GM12865 (cell line): Measurements from ENCODE around the gene CATSPERZ.
A peak's percentile ranks its signal among the peaks of the same experiment; 100 is the strongest.

Experiments used
- DNase-seq: peaks from one replicate; pipeline ENCODE4 v3.0.0; 2010; ENCODE audit warnings: low read depth
- H3K4me3 ChIP-seq: 2 replicates; pipeline ENCODE4 v1.5.1; 2011; ENCODE audit warnings: mild to moderate bottlenecking, low read depth, low read length, control low read depth
- CTCF ChIP-seq: IDR thresholded peaks from 2 replicates; pipeline ENCODE4 v1.5.1; 2011; ENCODE audit warnings: low read length, control low read depth, low read depth, inconsistent platforms; ENCODE audit not compliant: insufficient read depth; ENCODE audit errors: missing control alignments

CATSPERZ gene

DNA sequence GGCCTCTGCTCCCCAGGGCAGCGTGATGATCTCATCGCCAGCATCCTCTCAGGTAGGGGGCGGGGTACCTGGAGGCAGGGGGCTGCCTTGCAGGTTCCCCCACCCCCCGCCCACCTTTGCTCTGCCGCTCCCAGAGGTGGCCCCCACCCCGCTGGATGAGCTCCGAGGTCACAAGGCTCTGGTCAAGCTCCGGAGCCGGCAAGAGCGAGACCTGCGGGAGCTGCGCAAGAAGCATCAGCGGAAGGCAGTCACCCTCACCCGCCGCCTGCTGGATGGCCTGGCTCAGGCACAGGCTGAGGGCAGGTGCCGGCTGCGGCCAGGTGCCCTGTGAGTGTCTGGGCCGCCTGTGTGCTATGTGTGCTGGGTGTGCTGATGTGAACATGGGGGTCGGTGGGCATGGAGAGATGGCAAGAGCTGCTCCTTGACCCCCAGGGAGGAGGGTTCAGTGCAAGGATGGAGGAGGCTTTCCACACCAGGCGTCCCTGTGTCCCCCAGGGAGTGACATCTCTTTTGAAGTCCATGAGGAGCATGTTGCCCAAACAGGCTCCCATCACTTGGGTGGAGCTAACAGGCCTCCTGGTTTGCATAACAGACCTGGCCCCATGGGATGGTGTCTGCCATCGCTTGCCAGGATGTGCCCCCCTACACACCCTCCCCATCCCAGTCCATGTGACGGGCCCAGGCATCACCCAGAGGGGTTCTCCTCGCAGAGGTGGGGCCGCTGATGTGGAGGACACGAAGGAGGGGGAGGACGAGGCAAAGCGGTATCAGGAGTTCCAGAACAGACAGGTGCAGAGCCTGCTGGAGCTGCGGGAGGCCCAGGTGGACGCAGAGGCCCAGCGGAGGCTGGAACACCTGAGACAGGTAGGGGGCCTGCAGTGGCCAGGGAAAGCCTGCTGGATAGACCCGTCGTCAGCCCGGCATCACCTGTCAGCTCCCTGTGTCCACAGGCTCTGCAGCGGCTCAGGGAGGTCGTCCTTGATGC is 34.7 kb upstream of the CATSPERZ start:
- no peak overlapping the region for H3K4me3 ChIP-seq
- DNase-seq, result no peak
- TF ChIP-seq CTCF, result no peak

DNA sequence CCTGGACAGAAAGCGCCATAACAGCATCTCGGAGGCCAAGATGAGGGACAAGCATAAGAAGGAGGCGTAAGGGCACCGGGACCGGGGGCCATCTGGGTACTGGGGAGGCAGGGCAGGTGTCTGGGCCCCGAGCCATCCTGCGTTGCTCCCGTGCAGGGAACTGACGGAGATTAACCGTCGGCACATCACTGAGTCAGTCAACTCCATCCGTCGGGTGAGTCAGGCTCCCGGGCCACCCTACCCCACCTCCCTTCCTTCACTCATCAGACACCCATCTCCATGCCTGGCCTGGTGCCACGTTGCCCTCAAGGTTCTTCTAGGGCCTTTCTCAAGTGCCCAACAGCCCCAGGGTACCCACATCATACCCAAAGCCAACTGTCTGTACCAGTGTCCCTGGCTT is 33.8 kb upstream of the CATSPERZ start:
- H3K4me3 ChIP-seq, result no peak overlapping the region
- TF ChIP-seq CTCF, result no peak
- DNase-seq, result no peak

DNA sequence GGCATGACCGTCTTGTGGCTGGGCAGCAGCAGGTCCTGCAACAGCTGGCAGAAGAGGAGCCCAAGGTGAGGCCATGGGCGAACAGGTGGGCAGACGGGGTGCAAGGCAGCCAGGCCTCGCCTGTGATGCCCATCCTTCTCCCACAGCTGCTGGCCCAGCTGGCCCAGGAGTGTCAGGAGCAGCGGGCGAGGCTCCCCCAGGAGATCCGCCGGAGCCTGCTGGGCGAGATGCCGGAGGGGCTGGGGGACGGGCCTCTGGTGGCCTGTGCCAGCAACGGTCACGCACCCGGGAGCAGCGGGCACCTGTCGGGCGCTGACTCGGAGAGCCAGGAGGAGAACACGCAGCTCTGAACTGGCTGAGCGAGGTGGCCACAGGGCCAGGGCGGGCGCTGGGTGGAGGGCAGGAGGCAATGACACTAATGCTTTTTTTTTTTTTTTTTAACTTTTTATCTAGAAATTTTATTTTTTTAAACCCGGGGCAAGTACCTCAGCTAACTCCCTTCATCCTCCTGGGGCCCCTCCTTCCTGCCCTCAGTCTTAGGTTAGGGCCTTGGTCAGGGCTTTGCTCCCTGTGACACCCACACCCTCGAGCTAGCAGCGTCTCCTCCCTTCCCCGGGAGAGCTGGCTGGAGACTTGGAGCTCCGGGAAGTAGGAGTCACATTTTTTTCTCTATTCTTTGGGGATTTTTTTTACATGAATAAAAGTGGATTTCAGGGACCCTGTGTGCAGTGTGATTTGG is 32.8 kb upstream of the CATSPERZ start:
- no peak overlapping the region for H3K4me3 ChIP-seq
- no peak for TF ChIP-seq CTCF
- no peak for DNase-seq

DNA sequence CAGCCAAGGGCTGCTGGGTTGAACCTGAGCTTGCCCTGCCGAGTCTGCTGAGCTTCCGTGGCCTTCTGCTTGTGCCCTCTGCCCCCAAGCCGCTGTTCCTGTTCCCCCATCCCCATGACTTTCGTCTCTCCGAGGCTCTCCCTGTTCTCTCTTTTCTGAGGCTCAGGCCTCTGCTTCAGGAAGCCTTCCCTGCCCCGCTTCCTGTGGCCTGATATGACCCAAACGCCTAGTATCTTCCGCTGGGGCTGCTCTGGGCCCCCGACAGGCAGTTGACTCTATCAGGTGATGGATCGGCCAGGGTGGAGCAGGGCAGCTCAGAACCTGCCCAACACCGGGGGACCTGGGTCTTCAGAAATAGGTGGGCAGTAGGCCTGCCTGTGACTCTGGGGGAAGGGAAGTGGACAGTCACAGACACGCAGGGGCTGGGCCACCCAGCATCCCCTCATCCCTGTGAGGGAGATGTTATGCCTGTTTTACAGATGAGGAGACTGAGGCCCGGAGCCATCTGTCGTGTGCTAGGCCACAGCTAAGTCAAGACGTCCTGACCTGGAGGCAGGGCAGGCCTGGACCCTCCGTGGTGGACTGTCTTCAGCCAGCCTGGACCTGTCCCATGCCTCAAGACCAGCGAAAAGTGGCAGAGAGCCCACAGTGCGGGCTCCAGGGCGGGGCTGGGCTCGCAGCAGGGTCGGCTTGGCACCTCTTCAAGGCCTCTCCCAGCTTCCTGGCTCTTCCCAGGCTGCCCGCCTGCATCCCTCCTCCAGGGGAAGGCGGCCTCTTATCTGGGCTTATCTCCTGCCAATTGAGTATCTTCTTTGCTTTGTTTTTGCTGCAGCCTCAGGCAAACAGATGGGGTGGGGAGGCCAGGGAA is 31.9 kb upstream of the CATSPERZ start:
- peak overlapping the region; percentile 55 for H3K4me3 ChIP-seq
- DNase-seq, result no peak
- TF ChIP-seq CTCF, result no peak

DNA sequence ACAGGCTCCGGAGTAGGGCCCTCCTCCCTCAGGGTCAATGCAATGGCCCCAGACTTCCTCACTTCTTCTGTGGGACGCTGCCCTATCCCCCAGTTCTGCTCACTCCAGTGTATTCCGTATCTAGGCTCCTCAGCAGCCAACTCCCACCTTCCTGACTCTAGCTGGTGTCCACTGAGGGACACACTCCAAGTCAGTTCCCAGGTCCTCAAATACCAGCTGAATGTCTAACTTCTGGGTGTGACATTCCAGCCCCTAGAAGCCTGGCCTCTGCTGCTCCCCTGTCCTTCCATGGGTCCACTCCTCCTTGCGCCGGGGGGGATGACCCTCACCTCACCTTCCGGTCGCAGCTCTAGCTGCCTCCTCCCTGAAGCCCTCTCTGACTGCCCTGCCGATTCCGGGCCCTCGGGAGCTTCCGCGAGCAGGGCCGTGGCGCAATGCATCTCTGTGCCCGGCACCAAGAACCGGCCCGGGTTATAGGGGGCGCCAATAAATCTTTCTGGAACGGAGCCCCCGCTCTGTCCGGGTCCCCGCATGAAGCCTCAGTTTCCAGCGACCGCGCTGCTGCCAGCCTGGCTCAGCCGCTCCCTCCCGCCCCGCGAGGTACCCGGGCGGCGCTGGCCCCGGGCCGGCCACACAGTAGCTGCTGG is 31.1 kb upstream of the CATSPERZ start:
- peak overlapping the region; percentile 55 for H3K4me3 ChIP-seq
- no peak for TF ChIP-seq CTCF
- DNase-seq, result peak; percentile 83
